Gastrocnemius medialis (tissue), 4 donors: ENCODE results near the gene PIEZO1.

Experiments
- CTCF ChIP-seq, 5 experiments: fragments of 450-650 bp in 3 of 5; fragments of 200-600 bp in 2 of 5; sonication (generic) in 2 of 5; IDR thresholded peaks in 4 of 5; conservative IDR thresholded peaks in 1 of 5; 1 replicate in 4 of 5; 2 replicates in 1 of 5; pipeline ENCODE4 v1.5.1; 2016 to 2019; ENCODE audit warnings: antibody characterized with exemption in 5 of 5, mild to moderate bottlenecking in 3 of 5, moderate library complexity in 3 of 5
- POLR2A ChIP-seq, 2 donors: fragments of 450-650 bp; IDR thresholded peaks; one replicate each; pipeline ENCODE4 v1.6.1; 2017; ENCODE audit warnings: antibody characterized with exemption in 2 of 2, mild to moderate bottlenecking in 2 of 2, moderate library complexity in 2 of 2

GRCh38 chr16:88775825-88776224, 9.2 kb downstream of the PIEZO1 start:
- TF ChIP-seq CTCF (IDR thresholded peaks at IDR 0.05 in 4 of 5, conservative IDR thresholded peaks at IDR 0.05 in 1 of 5), result no peak
- TF ChIP-seq POLR2A (IDR thresholded peaks at IDR 0.05), result no peak
